ENCODE measurements around the gene ATRNL1. TPM values are rescaled to one million over a fixed set of nuclear protein-coding genes. Genes with fewer than 3 reads are reported as not detected.

ATRNL1 gene
- total and polyA plus RNA-seq, 10 donors: 0.29 to 6.3 (median 2.2) TPM

DNA sequence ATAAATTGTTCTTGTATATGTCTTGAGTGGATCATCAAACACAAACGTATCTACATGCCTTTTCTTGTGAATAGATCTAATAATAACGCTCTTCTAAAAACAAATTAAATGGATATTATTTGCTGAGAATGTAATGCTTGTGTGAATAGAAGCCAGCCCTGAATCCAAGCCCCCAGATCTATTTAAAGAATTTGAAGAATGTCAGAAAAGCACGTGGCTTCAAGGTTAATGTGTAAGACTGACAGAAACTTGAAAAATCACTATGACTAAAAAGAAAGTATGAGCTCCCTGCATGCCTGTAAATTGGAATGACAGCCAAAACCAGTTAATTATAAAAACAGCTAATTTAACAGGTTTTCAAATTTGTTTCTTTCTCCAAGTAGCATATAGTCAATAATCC is 43.2 kb upstream of the ATRNL1 start:
- Histone ChIP-seq H3K9me3 (no peaks in the 10 kb centered on the region), H3K27me3 (replicated peaks in 1 of 7) (no peaks in the 10 kb centered on the region), H3K4me1 (peaks cover 0 to 6% (median 0%) of the 10 kb centered on the region in 6 donors), H3K4me3 (no peak overlapping the region), H3K27ac (no peak overlapping the region), H3K36me3 (no peaks in the 10 kb centered on the region)
- no peak for TF ChIP-seq POLR2AphosphoS5 (IDR thresholded peaks at IDR 0.05)
- TF ChIP-seq POLR2A (IDR thresholded peaks at IDR 0.05): no peak
- TF ChIP-seq, protein P1, sequence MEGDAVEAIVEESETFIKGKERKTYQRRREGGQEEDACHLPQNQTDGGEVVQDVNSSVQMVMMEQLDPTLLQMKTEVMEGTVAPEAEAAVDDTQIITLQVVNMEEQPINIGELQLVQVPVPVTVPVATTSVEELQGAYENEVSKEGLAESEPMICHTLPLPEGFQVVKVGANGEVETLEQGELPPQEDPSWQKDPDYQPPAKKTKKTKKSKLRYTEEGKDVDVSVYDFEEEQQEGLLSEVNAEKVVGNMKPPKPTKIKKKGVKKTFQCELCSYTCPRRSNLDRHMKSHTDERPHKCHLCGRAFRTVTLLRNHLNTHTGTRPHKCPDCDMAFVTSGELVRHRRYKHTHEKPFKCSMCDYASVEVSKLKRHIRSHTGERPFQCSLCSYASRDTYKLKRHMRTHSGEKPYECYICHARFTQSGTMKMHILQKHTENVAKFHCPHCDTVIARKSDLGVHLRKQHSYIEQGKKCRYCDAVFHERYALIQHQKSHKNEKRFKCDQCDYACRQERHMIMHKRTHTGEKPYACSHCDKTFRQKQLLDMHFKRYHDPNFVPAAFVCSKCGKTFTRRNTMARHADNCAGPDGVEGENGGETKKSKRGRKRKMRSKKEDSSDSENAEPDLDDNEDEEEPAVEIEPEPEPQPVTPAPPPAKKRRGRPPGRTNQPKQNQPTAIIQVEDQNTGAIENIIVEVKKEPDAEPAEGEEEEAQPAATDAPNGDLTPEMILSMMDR (IDR thresholded peaks at IDR 0.05 in 8 of 11, conservative IDR thresholded peaks at IDR 0.05 in 3 of 11): no peak
- intact Hi-C loops (cut with DNase I; ENCODE audit: low total_unique reads): no loop called here
- 55 to 67% (median 62%) methylated on average over 3 of the region's 3 CpGs for WGBS, 5 donors
- DNase-seq: no peak

DNA sequence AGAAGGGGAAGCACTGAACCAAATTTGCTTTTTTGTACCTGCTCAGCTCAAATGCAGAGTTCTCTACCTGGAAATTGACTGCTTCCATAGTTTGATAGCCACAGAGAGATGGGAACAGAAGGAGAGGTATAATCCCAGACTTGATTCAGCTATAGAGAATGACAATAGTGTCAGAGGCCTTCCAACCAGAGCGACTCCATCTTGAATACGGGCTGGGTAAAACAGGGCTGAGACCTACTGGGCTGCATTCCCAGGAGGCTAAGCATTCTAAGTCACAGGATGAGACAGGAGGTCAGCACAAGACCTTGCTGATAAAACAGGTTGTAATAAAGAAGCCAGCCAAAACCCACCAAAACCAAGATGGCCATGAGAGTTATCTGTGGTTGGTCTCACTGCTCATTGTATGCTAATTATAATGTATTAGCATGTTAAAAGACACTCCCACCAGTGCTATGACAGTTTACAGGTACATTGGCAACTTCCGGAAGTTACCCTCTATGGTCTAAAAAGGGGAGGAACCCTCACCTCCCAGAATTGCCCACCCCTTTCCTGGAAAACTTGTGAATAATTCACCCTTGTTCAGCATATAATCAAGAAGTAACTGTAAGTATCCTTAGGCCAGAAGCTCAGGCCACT is 42.7 kb upstream of the ATRNL1 start:
- no peaks in the 10 kb centered on the region for H3K27me3 ChIP-seq (replicated peaks in 1 of 7)
- WGBS, 5 donors: 76 to 88% (median 85%) methylated on average over 3 of the region's 3 CpGs
- TF ChIP-seq POLR2AphosphoS5 (IDR thresholded peaks at IDR 0.05): no peak
- TF ChIP-seq POLR2A (IDR thresholded peaks at IDR 0.05): no peak
- TF ChIP-seq, protein P1 (IDR thresholded peaks at IDR 0.05 in 8 of 11, conservative IDR thresholded peaks at IDR 0.05 in 3 of 11): no peak
- intact Hi-C loops (cut with DNase I; ENCODE audit: low total_unique reads): no loop called here
- H3K36me3 ChIP-seq: no peaks in the 10 kb centered on the region
- no peak overlapping the region for H3K4me3 ChIP-seq
- DNase-seq: no peak
- H3K4me1 ChIP-seq: peaks cover 0 to 6% (median 0%) of the 10 kb centered on the region in 6 donors
- no peaks in the 10 kb centered on the region for H3K9me3 ChIP-seq
- no peak overlapping the region for H3K27ac ChIP-seq

DNA sequence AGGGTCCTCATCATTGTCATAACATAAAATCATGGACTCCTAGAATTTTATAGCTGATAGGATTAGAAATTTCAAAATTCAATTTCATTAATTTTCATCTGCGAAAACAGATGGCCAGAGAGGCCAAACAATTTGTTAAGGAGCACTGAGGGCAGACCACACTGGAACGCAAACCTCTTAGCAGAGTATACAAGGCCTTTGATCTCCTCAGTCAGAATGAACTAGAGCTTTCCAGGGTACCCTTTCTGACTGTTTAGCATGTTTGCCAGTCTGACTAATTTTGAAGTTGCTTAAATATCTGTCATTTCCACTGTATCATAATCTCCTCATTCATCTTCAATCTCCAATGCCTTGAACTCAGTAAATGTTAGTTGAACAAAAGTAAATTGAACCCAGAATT is 41.9 kb upstream of the ATRNL1 start:
- H3K9me3 ChIP-seq: no peaks in the 10 kb centered on the region
- no peak for TF ChIP-seq POLR2AphosphoS5 (IDR thresholded peaks at IDR 0.05)
- TF ChIP-seq, protein P1 (IDR thresholded peaks at IDR 0.05 in 8 of 11, conservative IDR thresholded peaks at IDR 0.05 in 3 of 11): no peak
- no peak for TF ChIP-seq POLR2A (IDR thresholded peaks at IDR 0.05)
- no peaks in the 10 kb centered on the region for H3K27me3 ChIP-seq (replicated peaks in 1 of 7)
- no peaks in the 10 kb centered on the region for H3K36me3 ChIP-seq
- intact Hi-C loops (cut with DNase I; ENCODE audit: low total_unique reads): no loop called here
- WGBS, 5 donors: 66 to 90% (median 85%) methylated on average over 2 of the region's 2 CpGs
- no peak overlapping the region for H3K4me3 ChIP-seq
- no peak overlapping the region for H3K27ac ChIP-seq
- H3K4me1 ChIP-seq: peaks cover 0 to 6% (median 0%) of the 10 kb centered on the region in 6 donors
- DNase-seq: no peak

DNA sequence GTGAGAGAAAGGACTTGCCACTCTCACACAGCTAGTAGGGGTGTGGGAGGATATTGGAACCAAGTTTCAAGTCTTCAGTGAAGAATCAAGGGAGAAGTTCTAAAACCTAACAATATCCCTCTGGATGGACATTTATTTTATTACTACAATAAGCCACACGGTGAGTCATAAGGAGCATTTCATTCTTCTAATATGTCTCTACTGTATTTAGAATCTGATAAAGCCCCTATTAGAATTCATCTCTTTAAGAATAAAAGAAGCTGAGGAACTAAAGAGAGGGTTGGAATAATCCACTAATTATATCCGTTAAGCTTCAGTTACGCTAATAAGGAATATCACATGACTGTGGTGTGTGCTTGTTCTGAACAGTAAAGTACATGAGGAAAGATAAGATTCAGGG is 40.9 kb upstream of the ATRNL1 start:
- Histone ChIP-seq H3K4me1 (peaks cover 0 to 6% (median 0%) of the 10 kb centered on the region in 6 donors), H3K27me3 (replicated peaks in 1 of 7) (no peaks in the 10 kb centered on the region), H3K36me3 (no peaks in the 10 kb centered on the region), H3K27ac (no peak overlapping the region), H3K4me3 (no peak overlapping the region), H3K9me3 (no peaks in the 10 kb centered on the region)
- intact Hi-C loops (cut with DNase I; ENCODE audit: low total_unique reads): no loop called here
- DNase-seq: no peak
- TF ChIP-seq, protein P1 (IDR thresholded peaks at IDR 0.05 in 8 of 11, conservative IDR thresholded peaks at IDR 0.05 in 3 of 11): no peak
- no peak for TF ChIP-seq POLR2AphosphoS5 (IDR thresholded peaks at IDR 0.05)
- TF ChIP-seq POLR2A (IDR thresholded peaks at IDR 0.05): no peak
- WGBS, 5 donors: 86 to 94% (median 89%) methylated on average over 3 of the region's 3 CpGs
